Neural cell (in vitro differentiated cells): ENCODE measurements around the gene NR5A1. TPM values are rescaled to one million over a fixed set of nuclear protein-coding genes. Genes with fewer than 3 reads are reported as not detected.

Source experiments
- H2AFZ ChIP-seq: fragments of 200-600, 300-800 bp; sonication (generic), shearing (Covaris generic); 2 replicates; pipeline ENCODE4 v1.6.0; 2014; ENCODE audit warnings: low read depth, mild to moderate bottlenecking, antibody characterized with exemption, low read length, moderate library complexity
- H3F3A ChIP-seq: fragments of 200-600 bp; shearing (Covaris generic); 2 replicates; pipeline ENCODE4 v1.6.1; 2016; ENCODE audit warnings: mild to moderate bottlenecking, moderate library complexity, mixed read lengths, antibody characterized with exemption, low read length; ENCODE audit not compliant: insufficient read depth, poor library complexity, severe bottlenecking
- H3K27ac ChIP-seq: fragments of 200-600, 300-800 bp; sonication (generic), shearing (Covaris generic); 2 replicates; pipeline ENCODE4 v1.5.1; 2014; ENCODE audit warnings: mild to moderate bottlenecking, low read length, moderate library complexity
- H3K27me3 ChIP-seq: fragments of 300-800, 200-600 bp; sonication (generic), shearing (Covaris generic); 2 replicates; pipeline ENCODE4 v1.6.0; 2014; ENCODE audit warnings: mild to moderate bottlenecking, low read depth, low read length, moderate library complexity; ENCODE audit not compliant: insufficient read depth
- H3K36me3 ChIP-seq: fragments of 300-800, 200-600 bp; sonication (generic), shearing (Covaris generic); 2 replicates; pipeline ENCODE4 v1.5.1; 2014; ENCODE audit warnings: mild to moderate bottlenecking, antibody characterized with exemption, low read length, moderate library complexity; ENCODE audit not compliant: insufficient read depth
- H3K4me2 ChIP-seq: fragments of 300-800, 200-600 bp; sonication (generic), shearing (Covaris generic); 2 replicates; pipeline ENCODE4 v1.6.0; 2014; ENCODE audit warnings: mild to moderate bottlenecking, low read length
- H3K4me3 ChIP-seq: fragments of 300-800, 200-600 bp; sonication (generic), shearing (Covaris generic); 2 replicates; pipeline ENCODE4 v1.5.1; 2014; ENCODE audit warnings: mild to moderate bottlenecking, low read length, moderate library complexity
- H3K79me2 ChIP-seq: fragments of 200-600 bp; shearing (Covaris generic); replicated peaks from 2 replicates; pipeline ENCODE4 v1.6.0; 2014; ENCODE audit warnings: mild to moderate bottlenecking, low read length, moderate library complexity; ENCODE audit not compliant: insufficient read depth
- H3K9ac ChIP-seq: fragments of 300-800, 200-600 bp; sonication (generic), shearing (Covaris generic); 2 replicates; pipeline ENCODE4 v1.6.1; 2016; ENCODE audit warnings: mild to moderate bottlenecking, low read length, mixed read lengths
- H3K9me2 ChIP-seq: fragments of 200-600 bp; shearing (Covaris generic); 2 replicates; pipeline ENCODE4 v1.6.1; 2016; ENCODE audit warnings: mild to moderate bottlenecking, low read length, mixed read lengths; ENCODE audit not compliant: insufficient read depth
- H3K9me3 ChIP-seq: fragments of 200-600, 300-800 bp; sonication (generic), shearing (Covaris generic); 2 replicates; pipeline ENCODE4 v1.6.1; 2016; ENCODE audit warnings: mild to moderate bottlenecking, mixed run types, low read length, moderate library complexity, mixed read lengths
- H4K20me1 ChIP-seq: fragments of 200-600 bp; shearing (Covaris generic); 2 replicates; pipeline ENCODE4 v1.6.1; 2016; ENCODE audit warnings: mild to moderate bottlenecking, mixed run types; ENCODE audit not compliant: insufficient read depth
- EP300 ChIP-seq: fragments of 450-650 bp; conservative IDR thresholded peaks from 2 replicates; pipeline ENCODE4 v1.6.1; 2014; ENCODE audit warnings: antibody characterized with exemption, mild to moderate bottlenecking, moderate library complexity; ENCODE audit not compliant: poor library complexity, severe bottlenecking
- EZH2 ChIP-seq: fragments of 200-600, 300-800 bp; shearing (Covaris generic), sonication (generic); IDR thresholded peaks from 2 replicates; pipeline ENCODE4 v1.6.1; 2014; ENCODE audit warnings: antibody characterized with exemption, low read length, borderline replicate concordance, mild to moderate bottlenecking; ENCODE audit not compliant: insufficient read depth, poor library complexity, severe bottlenecking
- MXI1 ChIP-seq: fragments of 450-650 bp; conservative IDR thresholded peaks from 2 replicates; pipeline ENCODE4 v1.6.1; 2014; ENCODE audit warnings: antibody characterized with exemption, mild to moderate bottlenecking; ENCODE audit not compliant: poor library complexity, severe bottlenecking
- POLR2AphosphoS5 ChIP-seq: IDR thresholded peaks from 2 replicates; pipeline ENCODE4 v1.6.1; 2012
- RAD21 ChIP-seq: fragments of 450-650 bp; conservative IDR thresholded peaks from 2 replicates; pipeline ENCODE4 v1.6.1; 2014; ENCODE audit warnings: antibody characterized with exemption, mild to moderate bottlenecking, moderate library complexity
- SMC3 ChIP-seq: fragments of 450-650 bp; conservative IDR thresholded peaks from 2 replicates; pipeline ENCODE4 v1.6.1; 2014; ENCODE audit warnings: antibody characterized with exemption, mild to moderate bottlenecking, moderate library complexity; ENCODE audit not compliant: poor library complexity
- TAF1 ChIP-seq: IDR thresholded peaks from 2 replicates; pipeline ENCODE4 v1.6.1; 2012; ENCODE audit warnings: low read depth
- polyA plus RNA-seq: library from polyadenylated mRNA; depleted of rRNA; stranded (reverse); fragments of >200 nt; gene quantifications from 2 replicates; pipeline ENCODE4 v1.2.3, GENCODE V29; 2014
- TF ChIP-seq, protein P1 (sequence below): IDR thresholded peaks from 2 replicates; pipeline ENCODE4 v1.6.1; 2012; ENCODE audit warnings: borderline replicate concordance
- TF ChIP-seq, protein P2 (sequence below): fragments of 450-650 bp; IDR thresholded peaks from 2 replicates; pipeline ENCODE4 v1.5.1; 2014; ENCODE audit warnings: antibody characterized with exemption, mild to moderate bottlenecking, moderate library complexity; ENCODE audit not compliant: poor library complexity, severe bottlenecking

Gene NR5A1
- polyA plus RNA-seq, 1 donor from 2014 or later, result 0.09 TPM

DNA sequence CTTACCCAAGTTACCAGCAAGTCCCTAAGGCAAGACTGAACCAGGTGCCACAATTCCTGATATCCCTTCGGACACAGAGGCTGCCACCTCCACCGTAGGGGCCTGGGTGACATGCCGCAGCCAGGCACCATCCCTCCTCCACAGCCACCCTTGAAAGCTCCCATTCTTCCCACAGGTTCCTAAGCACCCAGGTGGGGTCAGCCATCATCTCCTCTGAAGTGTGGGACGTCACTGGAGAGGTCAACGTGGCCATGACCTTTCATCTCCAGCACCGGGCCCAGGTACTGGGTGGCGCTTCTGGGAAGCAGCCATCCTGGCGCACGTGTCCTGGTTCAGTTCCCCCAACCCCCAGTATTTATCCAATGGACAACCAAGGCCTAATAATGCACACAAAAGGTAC is 48.8 kb downstream of the NR5A1 start:
- no peak overlapping the region for H3K9ac ChIP-seq
- no peak for TF ChIP-seq EP300
- TF ChIP-seq RAD21, result no peak
- TF ChIP-seq, protein P1, sequence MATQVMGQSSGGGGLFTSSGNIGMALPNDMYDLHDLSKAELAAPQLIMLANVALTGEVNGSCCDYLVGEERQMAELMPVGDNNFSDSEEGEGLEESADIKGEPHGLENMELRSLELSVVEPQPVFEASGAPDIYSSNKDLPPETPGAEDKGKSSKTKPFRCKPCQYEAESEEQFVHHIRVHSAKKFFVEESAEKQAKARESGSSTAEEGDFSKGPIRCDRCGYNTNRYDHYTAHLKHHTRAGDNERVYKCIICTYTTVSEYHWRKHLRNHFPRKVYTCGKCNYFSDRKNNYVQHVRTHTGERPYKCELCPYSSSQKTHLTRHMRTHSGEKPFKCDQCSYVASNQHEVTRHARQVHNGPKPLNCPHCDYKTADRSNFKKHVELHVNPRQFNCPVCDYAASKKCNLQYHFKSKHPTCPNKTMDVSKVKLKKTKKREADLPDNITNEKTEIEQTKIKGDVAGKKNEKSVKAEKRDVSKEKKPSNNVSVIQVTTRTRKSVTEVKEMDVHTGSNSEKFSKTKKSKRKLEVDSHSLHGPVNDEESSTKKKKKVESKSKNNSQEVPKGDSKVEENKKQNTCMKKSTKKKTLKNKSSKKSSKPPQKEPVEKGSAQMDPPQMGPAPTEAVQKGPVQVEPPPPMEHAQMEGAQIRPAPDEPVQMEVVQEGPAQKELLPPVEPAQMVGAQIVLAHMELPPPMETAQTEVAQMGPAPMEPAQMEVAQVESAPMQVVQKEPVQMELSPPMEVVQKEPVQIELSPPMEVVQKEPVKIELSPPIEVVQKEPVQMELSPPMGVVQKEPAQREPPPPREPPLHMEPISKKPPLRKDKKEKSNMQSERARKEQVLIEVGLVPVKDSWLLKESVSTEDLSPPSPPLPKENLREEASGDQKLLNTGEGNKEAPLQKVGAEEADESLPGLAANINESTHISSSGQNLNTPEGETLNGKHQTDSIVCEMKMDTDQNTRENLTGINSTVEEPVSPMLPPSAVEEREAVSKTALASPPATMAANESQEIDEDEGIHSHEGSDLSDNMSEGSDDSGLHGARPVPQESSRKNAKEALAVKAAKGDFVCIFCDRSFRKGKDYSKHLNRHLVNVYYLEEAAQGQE, result no peak
- TF ChIP-seq SMC3, result no peak
- no peak for TF ChIP-seq TAF1
- TF ChIP-seq EZH2, result no peak
- TF ChIP-seq POLR2AphosphoS5, result no peak
- TF ChIP-seq, protein P2, sequence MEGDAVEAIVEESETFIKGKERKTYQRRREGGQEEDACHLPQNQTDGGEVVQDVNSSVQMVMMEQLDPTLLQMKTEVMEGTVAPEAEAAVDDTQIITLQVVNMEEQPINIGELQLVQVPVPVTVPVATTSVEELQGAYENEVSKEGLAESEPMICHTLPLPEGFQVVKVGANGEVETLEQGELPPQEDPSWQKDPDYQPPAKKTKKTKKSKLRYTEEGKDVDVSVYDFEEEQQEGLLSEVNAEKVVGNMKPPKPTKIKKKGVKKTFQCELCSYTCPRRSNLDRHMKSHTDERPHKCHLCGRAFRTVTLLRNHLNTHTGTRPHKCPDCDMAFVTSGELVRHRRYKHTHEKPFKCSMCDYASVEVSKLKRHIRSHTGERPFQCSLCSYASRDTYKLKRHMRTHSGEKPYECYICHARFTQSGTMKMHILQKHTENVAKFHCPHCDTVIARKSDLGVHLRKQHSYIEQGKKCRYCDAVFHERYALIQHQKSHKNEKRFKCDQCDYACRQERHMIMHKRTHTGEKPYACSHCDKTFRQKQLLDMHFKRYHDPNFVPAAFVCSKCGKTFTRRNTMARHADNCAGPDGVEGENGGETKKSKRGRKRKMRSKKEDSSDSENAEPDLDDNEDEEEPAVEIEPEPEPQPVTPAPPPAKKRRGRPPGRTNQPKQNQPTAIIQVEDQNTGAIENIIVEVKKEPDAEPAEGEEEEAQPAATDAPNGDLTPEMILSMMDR, result no peak
- no peak for TF ChIP-seq MXI1
- no peaks in the 10 kb centered on the region for H3K36me3 ChIP-seq
- H3K4me3 ChIP-seq, result no peak overlapping the region
- no peak overlapping the region for H3K27ac ChIP-seq
- H3K4me2 ChIP-seq, result no peak overlapping the region
- H4K20me1 ChIP-seq, result no peaks in the 10 kb centered on the region
- H3K79me2 ChIP-seq, result no peaks in the 10 kb centered on the region
- H2AFZ ChIP-seq, result no peak overlapping the region
- H3K27me3 ChIP-seq, result no peaks in the 10 kb centered on the region
- H3F3A ChIP-seq, result no peaks in the 10 kb centered on the region
- no peaks in the 10 kb centered on the region for H3K9me3 ChIP-seq
- no peaks in the 10 kb centered on the region for H3K9me2 ChIP-seq

DNA sequence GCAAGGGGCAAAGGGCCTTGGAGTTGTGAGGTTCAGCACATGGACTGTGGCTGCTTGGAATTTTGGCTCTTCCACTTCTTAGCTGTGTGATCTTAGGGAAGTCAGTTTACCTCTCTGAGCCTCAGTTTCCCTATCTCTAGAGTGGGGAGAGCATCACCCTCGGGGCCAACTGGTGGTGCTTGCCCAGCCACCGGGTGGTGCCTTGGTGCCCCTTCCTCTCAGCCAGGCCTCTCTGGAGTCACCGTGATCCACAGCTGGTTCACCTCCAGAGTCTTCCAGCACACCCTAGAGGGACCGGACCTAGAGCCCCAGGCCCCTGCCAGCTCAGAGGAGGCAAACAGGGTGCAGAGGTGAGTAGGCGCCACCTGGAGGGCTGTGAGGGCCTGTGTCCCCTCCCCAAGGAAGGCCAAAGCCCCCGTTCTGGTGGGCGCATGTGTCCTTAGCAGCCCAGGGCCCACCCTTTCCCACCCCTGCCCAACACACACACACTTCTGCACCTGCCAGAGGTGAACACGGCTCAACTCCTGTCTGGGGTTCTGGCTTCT is 49.2 kb downstream of the NR5A1 start:
- H3K36me3 ChIP-seq, result no peaks in the 10 kb centered on the region
- H3K4me3 ChIP-seq, result no peak overlapping the region
- no peak overlapping the region for H3K9ac ChIP-seq
- no peaks in the 10 kb centered on the region for H3K79me2 ChIP-seq
- H2AFZ ChIP-seq, result no peak overlapping the region
- H3K27me3 ChIP-seq, result no peaks in the 10 kb centered on the region
- no peak overlapping the region for H3K27ac ChIP-seq
- no peaks in the 10 kb centered on the region for H3K9me3 ChIP-seq
- no peaks in the 10 kb centered on the region for H4K20me1 ChIP-seq
- no peaks in the 10 kb centered on the region for H3F3A ChIP-seq
- no peaks in the 10 kb centered on the region for H3K9me2 ChIP-seq
- H3K4me2 ChIP-seq, result no peak overlapping the region
- no peak for TF ChIP-seq RAD21
